Omental fat pad (tissue), 4 donors: ENCODE measurements around the gene OSTC. TPM values are rescaled to one million over a fixed set of nuclear protein-coding genes. Genes with fewer than 3 reads are reported as not detected.

Experiments
- ATAC-seq: fragments of 150-250 bp; one replicate; pipeline ENCODE4 v1.9.1; 2016; ENCODE audit warnings: mild to moderate bottlenecking, moderate library complexity; ENCODE audit not compliant: low FRiP score
- DNase-seq: peaks from one replicate; pipeline ENCODE4 v3.0.0-alpha.2; 2019; ENCODE audit warnings: low spot score
- CTCF ChIP-seq, 3 donors: fragments of 450-650 bp; IDR thresholded peaks; one replicate each; pipeline ENCODE4 v1.5.1; 2016 to 2017; ENCODE audit warnings: antibody characterized with exemption in 3 of 3, mild to moderate bottlenecking in 3 of 3, moderate library complexity in 2 of 3
- total RNA-seq, 4 donors: library from RNA; depleted of rRNA; stranded (reverse); fragments of >200 nt; gene quantifications; one replicate each; pipeline ENCODE4 v1.1.0, GENCODE V29; 2016

The OSTC gene
- total RNA-seq, 4 donors from 2014 or later: 50.6 to 79.0 (median 74.8) TPM

DNA sequence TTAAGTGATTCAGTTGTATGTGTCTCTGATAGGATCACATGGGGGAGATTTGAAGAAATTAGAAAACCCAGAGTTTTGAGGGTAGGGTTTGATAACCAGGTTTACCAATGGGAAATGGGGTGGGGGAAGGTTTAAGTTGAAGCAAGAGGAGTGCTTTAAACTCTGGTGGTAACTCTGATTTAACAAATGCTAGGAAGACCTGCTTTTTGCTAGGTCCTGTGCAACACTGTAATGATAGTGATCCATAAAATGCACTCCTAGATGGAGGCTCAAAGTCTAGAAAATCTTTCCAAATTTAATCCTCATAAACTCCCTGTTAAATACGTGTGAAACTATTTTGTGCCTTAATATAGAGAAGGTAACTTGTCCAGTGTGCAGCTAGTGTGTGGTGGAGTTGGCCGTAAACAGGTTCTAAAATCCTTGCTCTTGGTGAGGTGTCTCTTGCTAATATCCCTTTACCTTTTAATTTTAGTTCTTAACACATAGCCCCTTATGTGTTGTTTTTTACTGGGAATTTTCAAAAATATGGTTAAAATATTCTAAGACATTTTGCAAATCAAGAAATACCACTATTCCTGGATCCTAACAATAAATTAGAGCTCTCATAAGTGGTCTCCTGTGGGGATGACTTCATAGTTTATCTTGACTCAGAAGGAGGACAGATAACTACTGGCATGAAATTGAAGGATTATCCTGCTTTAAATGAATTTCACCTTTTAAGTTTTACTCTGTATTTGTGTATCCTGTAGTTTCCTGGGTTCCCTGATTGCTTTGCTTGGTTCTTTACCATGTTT, 25.9 kb upstream of the OSTC start:
- DNase-seq (no peak), ATAC-seq (no peak)
- TF ChIP-seq CTCF (IDR thresholded peaks at IDR 0.05): no peak

DNA sequence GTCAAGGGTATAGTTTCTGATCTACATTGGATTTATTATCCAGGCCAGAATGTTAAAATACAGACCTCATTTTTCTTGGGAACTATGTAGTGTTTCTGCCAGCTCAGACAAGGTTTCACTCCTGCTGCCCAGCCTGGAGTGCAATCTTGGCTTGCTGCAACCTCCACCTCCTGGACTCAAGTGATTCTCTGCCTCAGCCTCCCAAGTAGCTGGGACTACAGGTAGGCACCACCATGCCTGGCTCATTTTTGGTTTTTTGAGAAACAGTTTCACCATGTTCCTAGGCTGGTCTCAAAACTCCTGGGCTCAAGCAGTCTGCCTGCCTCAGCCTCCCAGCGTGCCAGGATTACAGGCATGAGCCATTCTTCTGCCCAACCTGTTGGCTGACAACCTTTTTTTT, 24.3 kb upstream of the OSTC start:
- no peak for DNase-seq
- TF ChIP-seq CTCF (IDR thresholded peaks at IDR 0.05): no peak
- no peak for ATAC-seq

DNA sequence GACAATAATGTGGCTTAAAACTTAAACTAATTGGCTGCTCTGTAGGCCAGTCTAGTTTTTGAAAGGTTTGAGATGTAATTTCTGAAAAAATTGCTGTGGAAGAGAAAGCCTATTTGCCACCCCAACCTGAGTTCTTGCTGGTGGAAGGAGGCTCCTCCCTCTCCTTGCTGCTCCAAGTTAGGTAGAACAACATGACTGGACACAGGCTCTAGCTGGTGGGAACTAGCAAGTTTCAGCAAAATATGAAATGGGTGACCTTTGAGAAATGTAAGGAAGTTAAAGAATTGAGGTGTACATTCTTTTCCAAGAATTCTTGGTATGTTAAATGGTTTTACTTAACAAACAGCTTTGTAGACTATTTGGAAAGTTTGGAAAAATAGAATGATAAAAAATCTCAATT, 22.0 kb upstream of the OSTC start:
- ATAC-seq (no peak), DNase-seq (no peak)
- no peak for TF ChIP-seq CTCF (IDR thresholded peaks at IDR 0.05)

DNA sequence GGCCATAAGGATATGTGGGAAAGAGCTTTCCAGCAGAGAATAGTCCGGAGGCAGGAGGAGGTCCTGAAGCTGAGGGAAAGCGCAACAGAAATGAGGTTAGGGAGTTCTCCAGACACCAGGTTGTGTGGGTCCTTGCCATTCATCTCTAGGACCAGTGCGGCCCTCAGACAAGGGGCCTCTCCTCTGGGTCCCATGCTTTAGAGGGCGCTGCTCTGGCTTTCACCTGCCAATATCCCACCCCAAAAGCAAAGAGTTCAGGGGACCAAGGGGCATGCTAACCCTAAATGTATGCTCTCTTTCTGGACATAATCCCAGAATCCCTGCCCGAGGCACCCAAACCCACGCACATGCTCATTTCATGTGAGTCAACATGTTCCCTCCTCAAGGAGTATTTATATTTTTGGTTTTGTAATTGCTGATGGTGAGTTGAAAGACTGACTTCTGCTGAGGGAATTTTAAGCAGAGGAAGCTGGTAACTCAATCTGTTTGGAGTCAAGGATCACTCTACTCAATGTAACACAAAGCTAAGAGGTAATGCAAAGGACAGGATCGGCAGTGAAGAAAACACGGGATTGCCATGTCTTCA, 15.2 kb upstream of the OSTC start:
- ATAC-seq (no peak), DNase-seq (no peak)
- no peak for TF ChIP-seq CTCF (IDR thresholded peaks at IDR 0.05)

DNA sequence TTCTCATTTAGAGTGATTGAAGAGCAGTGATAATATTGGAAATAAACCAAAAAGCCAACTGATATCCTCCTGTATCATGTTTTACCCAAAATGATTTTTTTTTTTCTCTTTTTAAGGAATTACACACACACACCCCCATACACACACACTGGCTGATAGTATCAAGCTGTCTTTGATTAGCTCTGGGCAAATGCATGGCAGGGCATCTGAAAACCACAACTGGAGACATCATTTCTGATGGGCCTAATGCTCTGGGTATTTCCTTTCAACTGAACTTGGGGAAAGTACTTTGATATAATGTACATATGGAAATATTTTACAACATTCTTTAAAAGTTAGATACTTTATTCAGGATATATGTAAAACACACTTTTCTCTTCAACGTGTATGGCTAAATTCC, 14.2 kb upstream of the OSTC start:
- TF ChIP-seq CTCF (IDR thresholded peaks at IDR 0.05): no peak
- ATAC-seq (no peak), DNase-seq (no peak)

DNA sequence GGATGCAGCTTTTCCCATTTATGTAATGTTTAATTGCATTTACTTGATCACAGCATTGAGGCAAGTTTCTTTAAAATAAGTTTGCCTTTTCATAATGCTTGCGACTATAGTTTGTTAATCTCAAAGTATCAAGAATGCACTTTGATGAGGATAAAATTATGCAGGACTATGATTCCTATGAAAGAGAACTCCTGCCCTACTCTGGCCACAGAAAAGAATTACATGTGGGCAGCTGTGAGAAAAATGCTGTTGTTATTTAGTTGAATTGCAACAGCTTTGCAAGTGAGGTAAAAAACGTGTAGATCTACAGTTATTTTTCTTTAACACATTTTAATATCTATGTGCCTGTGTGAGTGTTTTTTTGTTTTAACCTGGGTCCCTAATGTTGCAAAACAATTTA, 12.5 kb upstream of the OSTC start:
- DNase-seq (no peak), ATAC-seq (no peak)
- no peak for TF ChIP-seq CTCF (IDR thresholded peaks at IDR 0.05)

- DNase-seq (no peak), ATAC-seq (no peak)
- TF ChIP-seq CTCF (IDR thresholded peaks at IDR 0.05): no peak
Observed at GRCh38 chr4:108644237-108644636, 6.2 kb upstream of the OSTC start.
